MCF 10A (cell line): Measurements from ENCODE around the gene SLC11A2. TPM values are rescaled to one million over a fixed set of nuclear protein-coding genes. Genes with fewer than 3 reads are reported as not detected.

ENCODE experiments used
- BruUV-seq: library from RNA; stranded (reverse); fragments of 400-500 nt; replicated peaks from 2 replicates; lab custom pipeline; 2021; lab: Mats Ljungman, UMichigan
- CTCF ChIA-PET: fragments of 300-600 bp; sonication (Branson Sonifier 250); formaldehyde crosslinking; extraction: SDS; loops from one replicate; lab custom pipeline; 2021; ENCODE audit warnings: antibody characterized with exemption, inconsistent platforms; lab: Yijun Ruan, JAX
- POLR2A ChIA-PET: fragments of 300-600, 350-650 bp; sonication (Branson Sonifier 250); formaldehyde crosslinking; extraction: SDS; loops from one replicate; lab custom pipeline; 2020; ENCODE audit warnings: antibody characterized with exemption, inconsistent platforms; lab: Yijun Ruan, JAX
- DNase-seq: peaks from one replicate; pipeline ENCODE4 v3.0.0-alpha.2; 2018; ENCODE audit not compliant: unreplicated experiment
- H3K27ac Mint-ChIP-seq: one replicate; pipeline ENCODE4 v1.8.0; 2022; ENCODE audit warnings: mild to moderate bottlenecking, low read depth, mixed read lengths; ENCODE audit not compliant: unreplicated experiment
- H3K27me3 Mint-ChIP-seq: one replicate; pipeline ENCODE4 v1.8.0; 2022; ENCODE audit warnings: mixed read lengths; ENCODE audit not compliant: insufficient read depth, unreplicated experiment
- H3K36me3 Mint-ChIP-seq: one replicate; pipeline ENCODE4 v1.8.0; 2022; ENCODE audit warnings: mild to moderate bottlenecking, moderate library complexity, mixed read lengths; ENCODE audit not compliant: insufficient read depth, unreplicated experiment
- H3K4me1 Mint-ChIP-seq: one replicate; pipeline ENCODE4 v1.8.0; 2022; ENCODE audit warnings: mixed read lengths; ENCODE audit not compliant: insufficient read depth, unreplicated experiment
- H3K4me3 Mint-ChIP-seq: one replicate; pipeline ENCODE4 v1.8.0; 2022; ENCODE audit warnings: mild to moderate bottlenecking, moderate library complexity, mixed read lengths; ENCODE audit not compliant: unreplicated experiment
- H3K9me3 Mint-ChIP-seq: one replicate; pipeline ENCODE4 v1.8.0; 2022; ENCODE audit warnings: mixed read lengths; ENCODE audit not compliant: unreplicated experiment
- intact Hi-C: fragments of 100-400 bp; cut with micrococcal nuclease; formaldehyde crosslinking; loops from 2 replicates; pipeline ENCODE4 v1.14.1; 2022
- total RNA-seq: library from RNA; stranded (reverse); gene quantifications from 2 replicates; pipeline ENCODE4 v1.2.3, GENCODE V29; 2022
- TF ChIP-seq, protein P1 (sequence below): fragments of 200-600 bp; IDR thresholded peaks from one replicate; pipeline ENCODE4 v1.8.0; 2022; ENCODE audit warnings: antibody characterized with exemption, mild to moderate bottlenecking; ENCODE audit not compliant: unreplicated experiment

The SLC11A2 gene
- total RNA-seq, 1 experiment from 2014 or later = 45.6 TPM

- Mint-ChIP-seq H3K4me3 (no peak overlapping the region), H3K27me3 (no peaks in the 10 kb centered on the region), H3K9me3 (no peaks in the 10 kb centered on the region), H3K27ac (no peak overlapping the region), H3K36me3 (peaks cover 78% of the 10 kb centered on the region), H3K4me1 (no peaks in the 10 kb centered on the region)
- ChIA-PET POLR2A (interaction anchor here (1.1 to 1.2 kb wide), 2 partner anchors 10 to 17 kb away, joined by 3 read pairs; no protein-coding TSS in a partner anchor), CTCF (interaction anchor here (0.6 to 1.8 kb wide), 3 partner anchors 13 to 931 kb away, joined by 4 to 7 read pairs (median 5); no protein-coding TSS in a partner anchor)
- no peak for DNase-seq
- no TSS peak for BruUV-seq
- intact Hi-C loops = no loop called here
- TF ChIP-seq, protein P1, sequence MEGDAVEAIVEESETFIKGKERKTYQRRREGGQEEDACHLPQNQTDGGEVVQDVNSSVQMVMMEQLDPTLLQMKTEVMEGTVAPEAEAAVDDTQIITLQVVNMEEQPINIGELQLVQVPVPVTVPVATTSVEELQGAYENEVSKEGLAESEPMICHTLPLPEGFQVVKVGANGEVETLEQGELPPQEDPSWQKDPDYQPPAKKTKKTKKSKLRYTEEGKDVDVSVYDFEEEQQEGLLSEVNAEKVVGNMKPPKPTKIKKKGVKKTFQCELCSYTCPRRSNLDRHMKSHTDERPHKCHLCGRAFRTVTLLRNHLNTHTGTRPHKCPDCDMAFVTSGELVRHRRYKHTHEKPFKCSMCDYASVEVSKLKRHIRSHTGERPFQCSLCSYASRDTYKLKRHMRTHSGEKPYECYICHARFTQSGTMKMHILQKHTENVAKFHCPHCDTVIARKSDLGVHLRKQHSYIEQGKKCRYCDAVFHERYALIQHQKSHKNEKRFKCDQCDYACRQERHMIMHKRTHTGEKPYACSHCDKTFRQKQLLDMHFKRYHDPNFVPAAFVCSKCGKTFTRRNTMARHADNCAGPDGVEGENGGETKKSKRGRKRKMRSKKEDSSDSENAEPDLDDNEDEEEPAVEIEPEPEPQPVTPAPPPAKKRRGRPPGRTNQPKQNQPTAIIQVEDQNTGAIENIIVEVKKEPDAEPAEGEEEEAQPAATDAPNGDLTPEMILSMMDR = no peak
Observed at GRCh38 chr12:51001799-51002198, 24.4 kb downstream of the SLC11A2 start.

GRCh38 chr12:51000245-51000644 lies 25.9 kb downstream of the SLC11A2 start:
- H3K27ac Mint-ChIP-seq = no peak overlapping the region
- no TSS peak for BruUV-seq
- H3K27me3 Mint-ChIP-seq = no peaks in the 10 kb centered on the region
- H3K9me3 Mint-ChIP-seq = no peaks in the 10 kb centered on the region
- no peaks in the 10 kb centered on the region for H3K4me1 Mint-ChIP-seq
- TF ChIP-seq, protein P1 = no peak
- CTCF ChIA-PET = no interaction called here
- DNase-seq = no peak
- H3K36me3 Mint-ChIP-seq = peaks cover 83% of the 10 kb centered on the region
- intact Hi-C loops = no loop called here
- POLR2A ChIA-PET = no interaction called here
- no peak overlapping the region for H3K4me3 Mint-ChIP-seq

DNA sequence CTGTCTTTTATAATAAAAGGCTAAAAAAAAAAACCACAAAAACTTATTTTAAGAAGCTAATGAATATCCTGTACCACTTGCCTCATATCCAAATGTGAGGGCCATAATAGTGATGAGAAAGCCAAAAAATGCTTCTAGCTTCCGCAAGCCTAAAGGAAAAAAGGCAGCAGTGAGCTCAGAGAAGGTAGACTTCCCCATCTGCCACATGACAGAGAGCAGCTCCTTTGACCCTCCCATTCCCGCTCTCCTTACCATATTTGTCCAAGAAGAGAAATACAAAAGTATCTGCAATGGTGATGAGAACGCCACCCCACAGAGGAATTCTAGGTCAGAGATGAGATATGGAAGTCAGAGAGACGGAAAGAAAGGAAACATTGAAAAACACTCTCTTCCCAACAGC lies 27.1 kb downstream of the SLC11A2 start:
- H3K9me3 Mint-ChIP-seq = no peaks in the 10 kb centered on the region
- TF ChIP-seq, protein P1 = no peak
- DNase-seq = no peak
- H3K27me3 Mint-ChIP-seq = no peaks in the 10 kb centered on the region
- H3K4me3 Mint-ChIP-seq = no peak overlapping the region
- POLR2A ChIA-PET = interaction anchor here (0.6 to 1.1 kb wide), 5 partner anchors 15 to 68 kb away, joined by 3 to 8 read pairs (median 3); partner anchors contain the start of gene SLC11A2
- peaks cover 83% of the 10 kb centered on the region for H3K36me3 Mint-ChIP-seq
- no peaks in the 10 kb centered on the region for H3K4me1 Mint-ChIP-seq
- BruUV-seq = no TSS peak
- CTCF ChIA-PET = interaction anchor here (0.6 to 1.5 kb wide), 5 partner anchors 9 to 234 kb away, joined by 3 to 4 read pairs (median 4); no protein-coding TSS in a partner anchor
- intact Hi-C loops = no loop called here
- H3K27ac Mint-ChIP-seq = no peak overlapping the region

- Mint-ChIP-seq H3K27me3 (no peaks in the 10 kb centered on the region), H3K27ac (no peak overlapping the region), H3K9me3 (no peaks in the 10 kb centered on the region), H3K4me3 (no peak overlapping the region), H3K36me3 (peaks cover 94% of the 10 kb centered on the region), H3K4me1 (no peaks in the 10 kb centered on the region)
- CTCF ChIA-PET = interaction anchor here (1.1 kb wide), 1 partner anchor 33 kb away, joined by 3 read pairs; the partner anchor contains the start of gene SLC11A2
- POLR2A ChIA-PET = interaction anchor here (1.1 kb wide), 1 partner anchor 33 kb away, joined by 3 read pairs; the partner anchor contains the start of gene SLC11A2
- TF ChIP-seq, protein P1 = no peak
- BruUV-seq = no TSS peak
- DNase-seq = no peak
- intact Hi-C loops = no loop called here
Observed at GRCh38 chr12:50992819-50993218, 33.4 kb downstream of the SLC11A2 start.
